ENCODE data around the gene DLG3. TPM values are rescaled to one million over a fixed set of nuclear protein-coding genes. Genes with fewer than 3 reads are reported as not detected.
A peak's percentile ranks its signal among the peaks of the same experiment; 100 is the strongest.

The DLG3 gene
- polyA plus RNA-seq, 1 donor (not counting 4 experiments of a cell fraction or from before 2014, with no cell fraction given), result 10.1 TPM

GRCh38 chrX:70476934-70477733, 32.5 kb downstream of the DLG3 start:
- H2AFZ ChIP-seq (ENCODE audit: control insufficient read depth, low read length), result no peak overlapping the region
- dilution Hi-C loops (cut with MboI; ENCODE audit: extremely low pct_ligation_motif_present, low sequenced_read_pairs), result no loop called here

GRCh38 chrX:70477734-70478075, 33.1 kb downstream of the DLG3 start:
- no peak overlapping the region for H2AFZ ChIP-seq (ENCODE audit: control insufficient read depth, low read length)
- H3K27me3 ChIP-seq (ENCODE audit: control insufficient read depth, extremely low read depth, insufficient read depth, low read length), result no peaks in the 10 kb centered on the region
- no peaks in the 10 kb centered on the region for H3K79me2 ChIP-seq (ENCODE audit: control insufficient read depth, insufficient read depth, low read length)
- no peak overlapping the region for H3K4me3 ChIP-seq (ENCODE audit: control insufficient read depth in 2 of 3, extremely low read depth in 1 of 3, insufficient read depth in 2 of 3, low read depth in 1 of 3, low read length in 3 of 3)
- dilution Hi-C loops (cut with MboI; ENCODE audit: extremely low pct_ligation_motif_present, low sequenced_read_pairs), result no loop called here
- no peaks in the 10 kb centered on the region for H3K9me1 ChIP-seq (ENCODE audit: control insufficient read depth, extremely low read depth, insufficient read depth, low read length)
- no peak overlapping the region for H3K9ac ChIP-seq (ENCODE audit: control insufficient read depth, extremely low read depth, insufficient read depth, low read length)
- no peaks in the 10 kb centered on the region for H4K20me1 ChIP-seq (ENCODE audit: control insufficient read depth, extremely low read depth, insufficient read depth, low read length)
- FAIRE-seq (no peak), DNase-seq (ENCODE audit: low read depth, low spot score) (no peak)
- H3K36me3 ChIP-seq (ENCODE audit: control insufficient read depth in 2 of 2, extremely low read depth in 1 of 2, insufficient read depth in 2 of 2, low read length in 2 of 2), result no peaks in the 10 kb centered on the region
- no peak overlapping the region for H3K4me2 ChIP-seq (ENCODE audit: control insufficient read depth, extremely low read depth, insufficient read depth, low read depth, low read length)
- TF ChIP-seq EZH2 (IDR thresholded peaks at IDR 0.05; ENCODE audit: low read length) (no peak), CTCF (optimal IDR thresholded peaks at IDR 0.05 in 1 of 3, IDR thresholded peaks at IDR 0.05 in 1 of 3, conservative IDR thresholded peaks at IDR 0.05 in 1 of 3; ENCODE audit: extremely low read depth in 1 of 3, insufficient read depth in 2 of 3, low read length in 3 of 3) (no peak)
- H3K27ac ChIP-seq (ENCODE audit: control insufficient read depth, insufficient read depth, low read length), result peak overlapping the region; percentile 10
- no peaks in the 10 kb centered on the region for H3K9me3 ChIP-seq (ENCODE audit: control insufficient read depth, low read depth, low read length)
- H3K4me1 ChIP-seq (ENCODE audit: control insufficient read depth, extremely low read depth, insufficient read depth, low read length), result peaks cover 20% of the 10 kb centered on the region

More at GRCh38 chrX:70476934-70477733, 32.5 kb downstream of the DLG3 start:
- no peaks in the 10 kb centered on the region for H3K79me2 ChIP-seq (ENCODE audit: control insufficient read depth, insufficient read depth, low read length)
- no peaks in the 10 kb centered on the region for H4K20me1 ChIP-seq (ENCODE audit: control insufficient read depth, extremely low read depth, insufficient read depth, low read length)
- H3K27me3 ChIP-seq (ENCODE audit: control insufficient read depth, extremely low read depth, insufficient read depth, low read length), result no peaks in the 10 kb centered on the region
- H3K9me3 ChIP-seq (ENCODE audit: control insufficient read depth, low read depth, low read length), result no peaks in the 10 kb centered on the region
- no peak overlapping the region for H3K9ac ChIP-seq (ENCODE audit: control insufficient read depth, extremely low read depth, insufficient read depth, low read length)
- peaks cover 20% of the 10 kb centered on the region for H3K4me1 ChIP-seq (ENCODE audit: control insufficient read depth, extremely low read depth, insufficient read depth, low read length)
- H3K4me2 ChIP-seq (ENCODE audit: control insufficient read depth, extremely low read depth, insufficient read depth, low read depth, low read length), result no peak overlapping the region
- no peak overlapping the region for H3K4me3 ChIP-seq (ENCODE audit: control insufficient read depth in 2 of 3, extremely low read depth in 1 of 3, insufficient read depth in 2 of 3, low read depth in 1 of 3, low read length in 3 of 3)
- FAIRE-seq (no peak), DNase-seq (ENCODE audit: low read depth, low spot score) (no peak)
- H3K36me3 ChIP-seq (ENCODE audit: control insufficient read depth in 2 of 2, extremely low read depth in 1 of 2, insufficient read depth in 2 of 2, low read length in 2 of 2), result no peaks in the 10 kb centered on the region
- TF ChIP-seq CTCF (optimal IDR thresholded peaks at IDR 0.05 in 1 of 3, IDR thresholded peaks at IDR 0.05 in 1 of 3, conservative IDR thresholded peaks at IDR 0.05 in 1 of 3; ENCODE audit: extremely low read depth in 1 of 3, insufficient read depth in 2 of 3, low read length in 3 of 3), result no peak
- no peak for TF ChIP-seq EZH2 (IDR thresholded peaks at IDR 0.05; ENCODE audit: low read length)
- no peak overlapping the region for H3K27ac ChIP-seq (ENCODE audit: control insufficient read depth, insufficient read depth, low read length)
- no peaks in the 10 kb centered on the region for H3K9me1 ChIP-seq (ENCODE audit: control insufficient read depth, extremely low read depth, insufficient read depth, low read length)

Measured in keratinocyte (primary cell).